ENCODE results near the gene PDE11A.

PDE11A gene

GRCh38 chr2:177721087-177721486 lies 351.5 kb downstream of the PDE11A start:
- no peak for DNase-seq

GRCh38 chr2:177717831-177718618 lies 354.6 kb downstream of the PDE11A start:
- no peak for DNase-seq

- no peak for DNase-seq
These were observed 356.1 kb downstream of the PDE11A start for GRCh38 chr2:177716484-177716883.

GRCh38 chr2:177715771-177716170 lies 356.8 kb downstream of the PDE11A start:
- DNase-seq: no peak

GRCh38 chr2:177714704-177715103 lies 357.9 kb downstream of the PDE11A start:
- DNase-seq: no peak

- DNase-seq: no peak
These were observed 360.1 kb downstream of the PDE11A start for GRCh38 chr2:177712462-177712861.

- DNase-seq: no peak
These were observed 360.9 kb downstream of the PDE11A start for GRCh38 chr2:177711483-177712265.

- DNase-seq: no peak
These were observed 361.7 kb downstream of the PDE11A start for GRCh38 chr2:177710889-177711288.

GRCh38 chr2:177709986-177710401 lies 362.6 kb downstream of the PDE11A start:
- DNase-seq: no peak

- no peak for DNase-seq
These were observed 363.7 kb downstream of the PDE11A start for GRCh38 chr2:177708660-177709444.

GRCh38 chr2:177708106-177708505 lies 364.5 kb downstream of the PDE11A start:
- no peak for DNase-seq

- no peak for DNase-seq
These were observed 366.9 kb downstream of the PDE11A start for GRCh38 chr2:177705511-177706173.

- no peak for DNase-seq
These were observed 369.4 kb downstream of the PDE11A start for GRCh38 chr2:177703159-177703558.

- no peak for DNase-seq
These were observed 374.3 kb downstream of the PDE11A start for GRCh38 chr2:177698281-177698680.

GRCh38 chr2:177694348-177694747 lies 378.2 kb downstream of the PDE11A start:
- no peak for DNase-seq

- DNase-seq: no peak
These were observed 378.8 kb downstream of the PDE11A start for GRCh38 chr2:177693658-177694339.

GRCh38 chr2:177692783-177693269 lies 379.8 kb downstream of the PDE11A start:
- DNase-seq: no peak

GRCh38 chr2:177692042-177692782 lies 380.4 kb downstream of the PDE11A start:
- DNase-seq: no peak

GRCh38 chr2:177691177-177691576 lies 381.4 kb downstream of the PDE11A start:
- no peak for DNase-seq

- DNase-seq: no peak
These were observed 383.0 kb downstream of the PDE11A start for GRCh38 chr2:177689623-177690022.

GRCh38 chr2:177688844-177689243 lies 383.7 kb downstream of the PDE11A start:
- no peak for DNase-seq
